NCI-H82 treated with DMSO at 0.1 percent for 48 hours (cell line): ENCODE measurements around the gene TMIGD2.

Experiments used
- DNase-seq: peaks from one replicate; lab custom pipeline; 2025; ENCODE audit not compliant: unreplicated experiment; lab: John Stamatoyannopoulos, UW

TMIGD2 gene

DNA sequence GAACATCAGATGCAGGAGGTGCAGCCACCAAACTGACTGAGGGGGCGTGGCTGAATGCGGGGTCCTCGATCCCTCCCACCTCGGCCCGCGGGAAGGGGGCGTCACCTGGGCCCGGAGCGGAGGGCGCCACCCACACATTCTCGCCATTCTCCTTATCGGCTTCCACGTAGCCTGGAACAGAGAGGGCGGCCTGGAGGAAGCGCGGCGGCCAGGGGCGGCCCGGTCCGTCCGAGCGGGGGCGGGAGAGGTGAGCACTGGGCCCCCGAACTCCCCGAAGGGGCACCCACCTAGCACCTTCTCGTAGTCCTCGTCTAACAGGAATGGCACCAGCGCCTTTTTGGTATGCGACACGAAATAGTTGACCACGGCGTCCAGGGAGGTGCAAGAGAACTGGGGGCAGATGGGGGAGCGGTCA is 24.7 kb upstream of the TMIGD2 start:
- no peak for DNase-seq

- no peak for DNase-seq
Observed at GRCh38 chr19:4326215-4326836, 24.1 kb upstream of the TMIGD2 start.

- DNase-seq: no peak
Observed at GRCh38 chr19:4324228-4324627, 22.0 kb upstream of the TMIGD2 start.

DNA sequence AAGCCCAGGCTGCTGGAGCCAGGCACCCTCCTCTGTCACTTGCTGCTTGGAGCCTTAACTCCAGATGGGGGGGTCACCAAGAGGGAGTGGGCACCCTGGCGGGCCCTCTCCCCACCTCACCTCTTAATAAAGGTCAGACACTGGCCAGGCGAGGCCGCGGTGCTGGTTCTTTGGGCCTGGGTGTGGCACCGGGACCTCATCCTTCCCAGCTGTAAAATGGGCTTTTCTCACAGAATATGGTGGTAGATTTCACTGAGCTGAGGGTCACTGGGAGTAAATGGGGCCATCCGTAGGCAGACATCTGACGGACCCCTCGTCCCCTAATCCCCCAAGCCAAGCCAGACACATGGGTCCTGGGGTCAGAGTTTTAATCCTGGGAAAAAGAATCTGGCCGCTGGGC is 21.5 kb upstream of the TMIGD2 start:
- DNase-seq: no peak

DNA sequence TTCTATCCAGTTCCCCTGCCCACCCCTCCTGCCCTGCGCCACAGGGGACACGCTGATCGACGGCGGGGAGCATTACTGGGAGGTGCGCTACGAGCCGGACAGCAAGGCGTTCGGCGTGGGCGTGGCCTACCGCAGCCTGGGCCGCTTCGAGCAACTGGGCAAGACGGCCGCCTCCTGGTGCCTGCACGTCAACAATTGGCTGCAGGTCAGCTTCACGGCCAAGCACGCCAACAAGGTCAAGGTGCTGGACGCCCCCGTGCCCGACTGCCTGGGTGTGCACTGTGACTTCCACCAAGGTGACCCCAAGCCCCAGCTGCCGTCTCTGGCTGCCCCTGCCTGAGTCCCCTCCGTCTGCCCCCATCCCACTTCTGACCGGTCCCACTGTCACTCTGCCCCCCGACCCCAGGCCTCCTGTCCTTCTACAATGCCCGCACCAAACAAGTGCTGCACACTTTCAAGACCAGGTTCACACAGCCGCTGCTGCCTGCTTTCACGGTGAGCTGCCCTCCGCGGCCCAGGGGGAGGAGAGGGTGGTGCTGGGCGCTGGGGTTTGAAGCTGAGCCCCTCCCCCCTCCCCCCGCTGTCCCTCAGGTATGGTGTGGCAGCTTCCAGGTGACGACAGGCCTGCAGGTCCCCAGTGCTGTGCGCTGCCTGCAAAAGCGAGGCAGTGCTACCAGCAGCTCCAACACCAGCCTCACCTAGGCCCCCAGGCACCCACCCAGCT is 20.9 kb upstream of the TMIGD2 start:
- DNase-seq: no peak

DNA sequence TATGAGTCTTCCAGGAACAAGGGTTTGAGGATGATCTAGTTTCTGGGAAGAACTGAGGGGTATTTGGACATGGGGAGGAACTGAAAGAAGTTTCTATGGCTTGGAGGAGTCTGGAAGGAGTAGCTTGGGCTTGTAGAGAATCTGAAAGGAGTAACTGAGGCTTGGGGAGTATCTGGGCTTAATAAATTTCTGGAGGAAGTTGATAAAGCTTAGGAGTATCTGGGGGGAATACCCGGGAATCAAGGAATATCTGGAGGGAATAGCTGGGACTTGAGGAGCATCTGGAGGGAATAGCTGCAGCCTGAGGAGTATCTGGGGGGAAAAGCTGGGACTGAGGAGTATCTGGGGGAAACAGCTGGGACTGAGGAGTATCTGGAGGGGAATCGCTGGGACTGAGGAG is 18.2 kb upstream of the TMIGD2 start:
- no peak for DNase-seq

GRCh38 chr19:4319067-4319718 is 17.0 kb upstream of the TMIGD2 start:
- no peak for DNase-seq

GRCh38 chr19:4318460-4318859 is 16.3 kb upstream of the TMIGD2 start:
- no peak for DNase-seq

DNA sequence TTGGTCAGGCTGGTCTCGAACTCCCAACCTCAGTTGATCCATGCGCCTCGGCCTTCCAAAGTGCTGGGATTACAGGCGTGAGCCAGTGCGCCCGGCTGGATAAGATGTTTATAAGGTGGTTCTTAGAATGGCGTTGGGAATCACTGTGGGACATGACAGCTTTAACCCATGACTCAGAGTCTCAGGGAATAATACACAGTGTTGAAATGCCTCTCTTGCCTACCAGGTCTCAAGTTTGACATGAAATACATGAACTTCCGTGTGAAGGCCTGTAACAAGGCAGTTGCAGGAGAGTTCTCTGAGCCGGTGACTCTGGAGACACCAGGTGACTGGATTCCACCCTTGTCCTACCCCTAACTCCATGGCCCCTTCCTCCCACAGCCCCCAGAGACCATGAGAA is 14.8 kb upstream of the TMIGD2 start:
- no peak for DNase-seq

GRCh38 chr19:4313847-4314490 is 11.8 kb upstream of the TMIGD2 start:
- no peak for DNase-seq

DNA sequence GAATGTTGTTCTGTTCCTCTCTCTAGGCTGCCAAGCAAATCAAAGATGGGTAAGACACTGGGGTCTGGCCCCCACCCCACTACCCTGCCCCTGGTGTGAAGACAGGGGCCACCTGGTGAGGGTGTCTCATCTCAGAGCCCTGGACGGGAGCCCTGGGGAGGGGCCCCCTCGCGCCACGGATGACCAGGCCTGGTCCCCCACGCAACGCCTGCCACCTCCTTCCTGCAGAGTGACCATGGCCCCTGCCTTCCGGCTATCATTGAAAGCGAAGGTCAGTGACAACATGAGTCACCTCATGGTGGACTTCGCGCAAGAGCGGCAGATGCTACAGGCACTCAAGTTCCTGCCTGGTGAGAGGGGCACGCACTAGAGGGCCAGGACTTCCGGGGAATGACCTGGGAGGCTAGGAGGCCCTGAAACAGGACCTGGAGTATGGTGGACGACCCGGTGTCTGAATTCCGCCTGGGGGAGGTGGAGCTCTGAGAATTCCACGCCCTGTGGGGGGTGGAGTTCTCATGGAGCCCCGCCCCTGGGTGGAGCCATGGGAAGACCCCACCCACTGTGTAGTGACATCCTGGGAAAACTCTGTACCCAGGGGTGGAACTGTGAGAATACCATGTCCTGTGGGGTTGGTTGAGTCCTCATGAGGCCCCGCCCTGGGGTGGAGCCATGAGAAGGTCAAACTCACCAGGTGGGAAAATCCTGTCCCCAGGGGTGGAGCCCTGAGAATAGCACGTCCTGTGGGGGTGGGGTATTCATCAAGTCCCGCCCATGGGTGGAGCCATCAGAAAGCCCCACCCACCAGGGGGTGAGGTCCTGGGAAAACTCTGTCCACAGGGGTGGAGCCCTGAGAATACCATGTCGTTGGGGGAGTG is 8.3 kb upstream of the TMIGD2 start:
- no peak for DNase-seq

GRCh38 chr19:4305659-4306058 is 3.5 kb upstream of the TMIGD2 start:
- DNase-seq: no peak

- DNase-seq: no peak
Observed at GRCh38 chr19:4305257-4305612, 3.0 kb upstream of the TMIGD2 start.

DNA sequence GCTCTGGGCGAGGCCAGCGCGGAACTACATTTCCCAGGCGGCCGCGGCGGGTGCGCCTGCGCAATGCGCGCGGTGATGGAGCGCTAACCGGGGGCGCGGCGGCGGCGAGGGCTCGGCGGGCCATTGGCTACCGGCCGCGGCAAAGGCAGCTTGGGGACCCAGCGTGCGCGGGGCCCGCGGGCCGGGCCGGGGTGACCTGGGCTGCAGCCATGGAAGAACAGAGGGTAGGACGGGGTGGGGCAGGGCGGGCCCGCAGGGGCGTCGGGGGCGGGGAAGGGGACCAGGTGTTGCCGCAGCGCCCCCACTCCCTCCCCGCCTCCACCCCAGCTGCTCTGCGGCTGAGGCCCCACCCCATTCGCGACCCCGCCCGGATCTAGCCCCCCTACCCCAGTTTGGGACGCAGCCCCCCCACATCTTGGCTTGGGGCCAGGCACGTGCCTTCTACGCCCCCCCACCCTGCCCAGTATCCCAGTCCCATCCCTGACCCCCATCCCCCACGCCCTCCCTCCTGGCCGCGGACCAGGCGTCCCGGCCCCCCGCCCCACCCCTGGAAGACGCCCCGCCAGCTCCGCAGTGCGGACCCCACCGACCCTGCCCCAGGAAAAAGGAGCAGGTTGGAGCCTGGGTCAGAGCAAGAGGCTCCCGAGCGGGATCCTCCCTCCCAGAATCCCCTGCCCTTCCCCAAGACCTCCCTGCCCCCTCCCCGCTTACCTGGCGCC is 2.5 kb upstream of the TMIGD2 start, which contains the start of gene FSD1:
Gene FSD1, plus strand, starts transcription at position 61 of the 719 bp plus-strand sequence. Its CDS starts 149 bp downstream, at position 210.
- no peak for DNase-seq

DNA sequence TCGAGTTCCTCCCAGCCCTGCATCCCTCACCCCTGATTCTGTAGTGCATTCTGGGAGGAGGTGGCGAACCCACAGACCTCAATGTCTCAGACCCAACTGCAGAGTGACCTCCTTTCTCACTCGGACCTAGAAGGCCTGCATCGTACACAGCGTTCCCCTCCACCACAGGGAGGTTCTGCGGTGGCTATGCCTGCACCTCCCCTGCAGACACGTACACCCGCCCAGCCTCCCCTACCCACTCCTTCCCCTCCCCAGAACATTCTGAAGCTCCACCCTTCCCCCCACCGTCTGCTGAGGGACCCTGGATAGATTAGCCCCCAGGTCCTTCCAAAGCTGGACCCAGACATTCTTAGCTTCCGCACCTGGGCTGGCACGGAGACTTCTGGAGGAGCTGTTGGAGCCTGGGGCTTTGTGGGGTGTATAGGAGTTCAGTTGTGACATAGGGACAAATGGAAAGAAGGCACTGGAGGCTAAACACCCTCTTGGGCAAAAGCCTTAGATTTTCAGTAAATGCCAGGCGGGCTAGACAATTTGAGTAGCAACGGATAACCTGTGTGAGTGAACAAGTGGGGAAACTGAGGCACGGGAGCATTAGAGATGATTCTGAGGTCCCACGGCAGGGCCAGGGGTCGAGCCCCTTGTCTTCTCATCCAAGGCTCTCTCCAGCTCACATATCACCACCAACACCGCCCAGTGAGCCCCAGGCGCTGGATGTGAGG is 1.8 kb upstream of the TMIGD2 start:
- no peak for DNase-seq

DNA sequence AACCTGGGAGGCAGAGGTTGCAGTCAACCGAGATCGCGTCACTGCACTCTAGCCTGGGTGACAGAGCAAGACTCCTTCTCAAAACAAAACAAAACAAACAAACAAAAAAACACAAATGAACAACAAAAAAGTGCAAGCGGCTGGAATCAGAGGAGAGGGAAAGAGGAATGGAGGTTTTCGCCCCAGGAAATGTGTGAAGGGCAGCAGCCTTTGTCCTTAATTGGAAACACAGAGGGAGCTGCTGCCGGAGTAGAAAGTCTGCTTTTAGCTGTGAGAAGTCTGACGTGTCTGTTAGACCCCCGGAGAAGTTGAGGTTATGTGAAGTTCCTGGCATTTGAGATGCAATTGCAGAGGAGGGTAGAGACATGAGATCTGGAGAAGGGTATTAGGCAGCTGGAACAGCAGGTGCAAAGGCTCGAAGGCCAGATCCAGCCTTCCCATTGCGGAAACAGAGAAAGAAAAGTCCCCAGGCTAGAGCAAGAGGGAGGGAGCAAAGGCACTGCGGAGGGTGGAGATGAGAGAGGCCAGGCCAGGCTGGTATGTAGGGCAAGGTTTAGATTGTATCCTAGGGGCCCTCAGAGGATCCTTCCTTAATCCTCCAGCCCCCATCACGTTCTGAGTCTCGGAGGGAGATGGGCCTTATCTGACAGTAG is 473 bp downstream of the TMIGD2 start:
- no peak for DNase-seq

GRCh38 chr19:4300589-4300988 is 1.6 kb downstream of the TMIGD2 start:
- DNase-seq: no peak

DNA sequence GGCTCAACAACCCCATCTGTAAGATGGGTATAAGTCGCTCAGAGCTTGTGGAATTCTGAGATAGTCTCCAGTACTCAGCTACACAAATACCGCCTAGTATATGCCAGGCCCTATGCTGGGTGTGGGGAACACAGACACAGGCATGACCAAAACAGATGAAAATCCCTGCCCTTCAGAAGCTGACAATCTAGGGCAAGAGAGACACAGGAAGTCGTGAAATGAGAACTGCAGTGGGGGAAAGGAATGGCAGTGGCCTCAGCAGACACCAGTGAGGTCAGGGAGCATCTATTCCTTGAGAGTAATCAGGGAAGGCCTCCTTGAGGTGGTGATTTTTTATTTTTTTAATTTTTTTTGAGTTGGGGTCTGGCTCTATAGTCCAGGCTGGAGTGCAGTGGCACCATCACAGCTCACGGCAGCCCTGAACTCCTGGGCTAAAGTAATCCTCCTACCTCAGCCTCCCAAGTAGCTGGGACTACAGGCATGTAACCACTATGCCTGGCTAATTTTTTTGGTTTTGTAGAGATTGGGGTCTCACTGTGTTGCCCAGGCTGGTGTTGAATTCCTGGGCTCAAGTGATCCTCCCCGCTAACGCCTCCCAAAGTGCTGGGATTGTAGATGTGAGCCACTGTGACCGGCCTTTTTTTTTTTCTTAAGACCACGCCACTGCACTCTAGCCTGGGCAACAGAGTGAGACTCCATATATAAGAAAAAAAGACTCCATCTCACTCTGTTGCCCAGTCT is 3.2 kb downstream of the TMIGD2 start:
- DNase-seq: no peak
